Heart left ventricle (tissue), 16 donors: ENCODE results near the gene USP32. TPM values are rescaled to one million over a fixed set of nuclear protein-coding genes. Genes with fewer than 3 reads are reported as not detected.

Experiments
- ATAC-seq, 4 donors: fragments of 200-7000 bp; cut with Tn5 transposase; one replicate each; pipeline ENCODE4 v1.9.1; 2020 to 2022; ENCODE audit warnings: moderate library complexity in 4 of 4, mild to moderate bottlenecking in 3 of 4, moderate number of reproducible peaks in 1 of 4
- DNase-seq, 5 donors: peaks; one replicate each; pipeline ENCODE4 v3.0.0-alpha.2; 2020
- H3K27ac ChIP-seq, 12 donors: fragments of 200-600 bp; sonication (generic) in 4 of 12; one replicate each; pipeline versions ENCODE4 v1.5.0 to v1.8.0; 2016 to 2022; ENCODE audit warnings: mild to moderate bottlenecking in 2 of 12
- H3K27me3 ChIP-seq, 9 donors: fragments of 200-600 bp; sonication (generic) in 2 of 9; one replicate each; pipeline versions ENCODE4 v1.5.1 to v1.8.0; 2016 to 2022; ENCODE audit warnings: mild to moderate bottlenecking in 3 of 9
- H3K36me3 ChIP-seq, 9 donors: fragments of 200-600 bp; sonication (generic) in 2 of 9; one replicate each; pipeline versions ENCODE4 v1.5.0 to v1.8.0; 2018 to 2022; ENCODE audit warnings: mild to moderate bottlenecking in 2 of 9
- H3K4me1 ChIP-seq, 12 donors: fragments of 200-600 bp; sonication (generic) in 4 of 12; one replicate each; pipeline versions ENCODE4 v1.5.0 to v1.8.0; 2016 to 2022; ENCODE audit warnings: mild to moderate bottlenecking in 3 of 12
- H3K4me3 ChIP-seq, 12 donors: fragments of 200-600 bp; sonication (generic) in 4 of 12; one replicate each; pipeline versions ENCODE4 v1.5.0 to v1.8.0; 2017 to 2022; ENCODE audit warnings: mild to moderate bottlenecking in 9 of 12, moderate library complexity in 4 of 12
- H3K9me3 ChIP-seq, 12 donors: fragments of 200-600 bp; sonication (generic) in 4 of 12; one replicate each; pipeline versions ENCODE4 v1.5.0 to v1.8.0; 2016 to 2022; ENCODE audit warnings: mild to moderate bottlenecking in 1 of 12
- CTCF ChIP-seq, 12 donors: fragments of 200-600 bp; sonication (generic) in 4 of 12; IDR thresholded peaks; one replicate each; pipeline versions ENCODE4 v1.5.0 to v1.8.0; 2018 to 2022; ENCODE audit warnings: antibody characterized with exemption in 12 of 12, mild to moderate bottlenecking in 5 of 12
- POLR2A ChIP-seq, 2 donors: fragments of 450-650 bp; IDR thresholded peaks; one replicate each; pipeline ENCODE4 v1.6.1; 2017; ENCODE audit warnings: antibody characterized with exemption in 2 of 2, mild to moderate bottlenecking in 2 of 2, moderate library complexity in 2 of 2
- WGBS, 4 donors: extraction: QIAGEN DNeasy Blood & Tissue Kit in 2 of 4; methylation state at CpG; one replicate each; pipeline versions ENCODE4 v1.1.5 to v1.1.7; 2013 to 2018; 5-methylcytosine and 5-hydroxymethylcytosine counted together
- intact Hi-C, 10 donors: fragments of 100-400 bp; cut with DNase I; formaldehyde crosslinking; loops; one replicate each; pipeline versions ENCODE4 v1.11.1 to v1.14.2; 2022
- polyA plus RNA-seq, 2 donors: library from polyadenylated mRNA; stranded (reverse); fragments of 200-250 nt; gene quantifications; one replicate each; pipeline ENCODE4 v1.2.3, GENCODE V29; 2013
- total RNA-seq, 9 donors: library from RNA; depleted of rRNA in 2 of 9; stranded (reverse); fragments of >200 nt in 2 of 9; fragmentation: NEBNext Ultra II Directional in 3 of 9; extraction: Animal tissue kit (Norgen Biotek cat#: 25700) in 3 of 9; gene quantifications; one replicate each; pipeline versions ENCODE4 v1.1.0 to v1.2.4, GENCODE V29; 2016 to 2023
- donor health status: ischemic (EF 13 %, LVEDD 7.1; RV severe dilation, severe dysfunction).
- donor health status: healthy with polysubstance abuse.
- donor health status: DM: no; HTN: yes; CAD: no.
- donor health status: DM: no; HTN: no; CAD: no.
- donor health status: ischemic (EF 25% LVEDD 6.9; RV normal size, moderate dysfunction).
- donor health status: ischemic (EF 25% LVEDD 5.7; RV mildly dilated, moderate dysfunction).
- donor health status: healthy.
- donor health status: DM: yes; HTN: yes; CAD: no.
- donor health status: ischemic (EF 35%, LVEDD 5.7; RV mildly dilated, moderate dysfunction).
- donor health status: nonischemic (EF 11% LVEDD 7.7; RV severe dilation, severe dysfunction).
- donor health status: DM: yes; HTN: yes; CAD: no.
- donor health status: PGD.
- donor health status: ischemic (EF 29% LVEDD 5.4; RV normal size, mild dysfunction).
- donor health status: nonischemic (EF 23%, LVEDD 6.1; RV moderate dilation, normal function).

The USP32 gene
- total and polyA plus RNA-seq, 11 donors = 9.8 to 50.0 (median 30.3) TPM

- no peaks in the 10 kb centered on the region for H3K9me3 ChIP-seq
- peaks cover 0 to 13% (median 4%) of the 10 kb centered on the region in 12 donors for H3K4me1 ChIP-seq
- WGBS, 4 donors = 71 to 83% (median 76%) methylated on average over 2 of the region's 2 CpGs
- ATAC-seq = peak in 2 of 4 donors; percentile 39 to 41
- H3K27ac ChIP-seq = no peak overlapping the region
- no peaks in the 10 kb centered on the region for H3K27me3 ChIP-seq
- intact Hi-C loops = no loop called here
- H3K36me3 ChIP-seq = no peaks in the 10 kb centered on the region
- TF ChIP-seq CTCF (IDR thresholded peaks at IDR 0.05) (no peak), POLR2A (IDR thresholded peaks at IDR 0.05) (no peak)
- H3K4me3 ChIP-seq = no peak overlapping the region
- no peak for DNase-seq
These were observed 24.5 kb upstream of the USP32 start for GRCh38 chr17:60416368-60416925.

GRCh38 chr17:60415146-60415545 is 23.2 kb upstream of the USP32 start:
- no peak for TF ChIP-seq POLR2A (IDR thresholded peaks at IDR 0.05)
- no peak for TF ChIP-seq CTCF (IDR thresholded peaks at IDR 0.05)
- Histone ChIP-seq H3K9me3 (no peaks in the 10 kb centered on the region), H3K36me3 (no peaks in the 10 kb centered on the region), H3K27me3 (no peaks in the 10 kb centered on the region), H3K4me3 (no peak overlapping the region), H3K4me1 (peaks cover 0 to 9% (median 0%) of the 10 kb centered on the region in 12 donors), H3K27ac (no peak overlapping the region)
- ATAC-seq = no peak
- intact Hi-C loops = no loop called here
- 89 to 100% (median 95%) methylated on average over 1 of the region's 1 CpG for WGBS, 4 donors
- no peak for DNase-seq

GRCh38 chr17:60412701-60413100 is 20.8 kb upstream of the USP32 start:
- 27 to 41% (median 35%) methylated on average over 3 of the region's 3 CpGs for WGBS, 4 donors
- ATAC-seq (no peak), DNase-seq (no peak)
- Histone ChIP-seq H3K4me3 (no peak overlapping the region), H3K27ac (no peak overlapping the region), H3K36me3 (no peaks in the 10 kb centered on the region), H3K9me3 (no peaks in the 10 kb centered on the region), H3K4me1 (peaks cover 0 to 9% (median 0%) of the 10 kb centered on the region in 12 donors), H3K27me3 (no peaks in the 10 kb centered on the region)
- intact Hi-C loops = no loop called here
- TF ChIP-seq POLR2A (IDR thresholded peaks at IDR 0.05) = no peak

GRCh38 chr17:60410001-60410400 is 18.1 kb upstream of the USP32 start:
- TF ChIP-seq POLR2A (IDR thresholded peaks at IDR 0.05) (no peak), CTCF (IDR thresholded peaks at IDR 0.05) (no peak)
- ATAC-seq (no peak), DNase-seq (no peak)
- Histone ChIP-seq H3K4me1 (peaks cover 0 to 4% (median 0%) of the 10 kb centered on the region in 12 donors), H3K27ac (no peak overlapping the region), H3K27me3 (no peaks in the 10 kb centered on the region), H3K36me3 (no peaks in the 10 kb centered on the region), H3K9me3 (no peaks in the 10 kb centered on the region), H3K4me3 (no peak overlapping the region)
- intact Hi-C loops = no loop called here
- WGBS, 4 donors = 94 to 97% (median 96%) methylated on average over 4 of the region's 4 CpGs

- H3K27me3 ChIP-seq = no peaks in the 10 kb centered on the region
- no peak overlapping the region for H3K4me3 ChIP-seq
- 73 to 83% (median 79%) methylated on average over 3 of the region's 3 CpGs for WGBS, 4 donors
- intact Hi-C loops = no loop called here
- no peak overlapping the region for H3K27ac ChIP-seq
- ATAC-seq = no peak
- H3K36me3 ChIP-seq = no peaks in the 10 kb centered on the region
- no peak for TF ChIP-seq POLR2A (IDR thresholded peaks at IDR 0.05)
- TF ChIP-seq CTCF (IDR thresholded peaks at IDR 0.05) = no peak
- H3K9me3 ChIP-seq = no peaks in the 10 kb centered on the region
- no peak for DNase-seq
- no peaks in the 10 kb centered on the region for H3K4me1 ChIP-seq
These were observed 15.0 kb upstream of the USP32 start for GRCh38 chr17:60406887-60407286.
